Naive thymus-derived CD4-positive, alpha-beta T cell (primary cell): ENCODE data around the gene NCK1. TPM values are rescaled to one million over a fixed set of nuclear protein-coding genes. Genes with fewer than 3 reads are reported as not detected.
"Not testable (repeated sequence)": the region's sequence is repeated elsewhere in the genome, so short reads cannot be mapped to it uniquely, and the experiment has no call there.

Experiments
- ATAC-seq: fragments of 150-1000 bp; cut with Tn5 transposase; 2 replicates; pipeline ENCODE4 v1.10.0; 2021; ENCODE audit warnings: mild to moderate bottlenecking, moderate library complexity
- CTCF ChIA-PET: fragments of 350-600 bp; sonication (Branson Sonifier 250); formaldehyde crosslinking; loops from one replicate; lab custom pipeline; 2021; ENCODE audit warnings: antibody characterized with exemption; lab: Charles Lee
- POLR2A ChIA-PET: fragments of 350-600 bp; sonication (Branson Sonifier 250); formaldehyde crosslinking; loops from one replicate; lab custom pipeline; 2021; ENCODE audit warnings: antibody characterized with exemption, inconsistent platforms; lab: Charles Lee
- DNase-seq, 9 donors: peaks; one replicate each; pipeline versions ENCODE4 v3.0.0 to v3.0.0-alpha.2; 2020 to 2022; ENCODE audit warnings: mixed read lengths in 1 of 9
- H3K27ac ChIP-seq: one replicate; pipeline ENCODE4 v1.7.0; 2013; ENCODE audit warnings: mild to moderate bottlenecking, low read depth, low read length, moderate library complexity
- H3K27me3 ChIP-seq, 2 donors: one replicate each; pipeline ENCODE4 v1.7.0; 2013; ENCODE audit warnings: low read length in 2 of 2, mild to moderate bottlenecking in 2 of 2, moderate library complexity in 2 of 2; ENCODE audit not compliant: control insufficient read depth in 2 of 2, insufficient read depth in 2 of 2
- H3K36me3 ChIP-seq, 3 experiments: 1 replicate in 2 of 3; 2 replicates in 1 of 3; pipeline ENCODE4 v1.7.0; 2013; ENCODE audit warnings: low read length in 3 of 3, mild to moderate bottlenecking in 3 of 3, moderate library complexity in 1 of 3; ENCODE audit not compliant: insufficient read depth in 3 of 3, control insufficient read depth in 2 of 3
- H3K4me1 ChIP-seq, 2 donors: one replicate each; pipeline ENCODE4 v1.7.0; 2013; ENCODE audit warnings: low read length in 2 of 2, mild to moderate bottlenecking in 2 of 2, moderate library complexity in 1 of 2; ENCODE audit not compliant: control insufficient read depth in 2 of 2, insufficient read depth in 2 of 2
- H3K4me3 ChIP-seq: 2 replicates; pipeline ENCODE4 v1.7.0; 2013; ENCODE audit warnings: mild to moderate bottlenecking, low read length
- H3K9me3 ChIP-seq, 3 experiments: 1 replicate in 2 of 3; 2 replicates in 1 of 3; pipeline ENCODE4 v1.7.0; 2013; ENCODE audit warnings: low read length in 3 of 3; ENCODE audit not compliant: control insufficient read depth in 2 of 3
- H3K27ac Mint-ChIP-seq, 9 donors: one replicate each; pipeline ENCODE4 v1.8.0; 2020 to 2022; ENCODE audit warnings: mixed read lengths in 9 of 9, mild to moderate bottlenecking in 8 of 9, moderate library complexity in 5 of 9, inconsistent platforms in 2 of 9
- H3K27me3 Mint-ChIP-seq, 5 donors: one replicate each; pipeline ENCODE4 v1.8.0; 2021 to 2022; ENCODE audit warnings: mixed read lengths in 5 of 5, mild to moderate bottlenecking in 1 of 5
- H3K36me3 Mint-ChIP-seq, 5 donors: one replicate each; pipeline ENCODE4 v1.8.0; 2020 to 2022; ENCODE audit warnings: mixed read lengths in 5 of 5, mild to moderate bottlenecking in 3 of 5, inconsistent platforms in 1 of 5
- H3K4me1 Mint-ChIP-seq, 7 donors: one replicate each; pipeline ENCODE4 v1.8.0; 2020 to 2022; ENCODE audit warnings: mixed read lengths in 7 of 7, mild to moderate bottlenecking in 3 of 7, inconsistent platforms in 1 of 7
- H3K4me3 Mint-ChIP-seq, 10 donors: one replicate each; pipeline ENCODE4 v1.8.0; 2020 to 2022; ENCODE audit warnings: mild to moderate bottlenecking in 10 of 10, mixed read lengths in 10 of 10, moderate library complexity in 6 of 10, inconsistent platforms in 2 of 10
- H3K9me3 Mint-ChIP-seq, 11 donors: one replicate each; pipeline ENCODE4 v1.8.0; 2020 to 2022; ENCODE audit warnings: mixed read lengths in 11 of 11, mild to moderate bottlenecking in 4 of 11, inconsistent platforms in 1 of 11, moderate library complexity in 1 of 11
- intact Hi-C, 2 donors: fragments of 100-400 bp; cut with micrococcal nuclease; formaldehyde crosslinking; loops; one replicate each; pipeline ENCODE4 v1.15.1; 2023
- polyA plus RNA-seq, 2 donors: library from polyadenylated mRNA; unstranded; fragments of 300-500 nt; fragmentation: Illumina TruSeq; gene quantifications; one replicate each; pipeline ENCODE4 v1.2.3, GENCODE V29; 2021
- total RNA-seq, 6 experiments: library from RNA in 5 of 6; stranded (reverse) in 5 of 6; gene quantifications; 1 replicate in 5 of 6; 2 replicates in 1 of 6; pipeline ENCODE4 v1.2.3 and lab custom pipeline; 2021 to 2026

Gene NCK1
- total and polyA plus RNA-seq, 7 experiments from 2014 or later: 39.1 to 59.6 (median 47.3) TPM

DNA sequence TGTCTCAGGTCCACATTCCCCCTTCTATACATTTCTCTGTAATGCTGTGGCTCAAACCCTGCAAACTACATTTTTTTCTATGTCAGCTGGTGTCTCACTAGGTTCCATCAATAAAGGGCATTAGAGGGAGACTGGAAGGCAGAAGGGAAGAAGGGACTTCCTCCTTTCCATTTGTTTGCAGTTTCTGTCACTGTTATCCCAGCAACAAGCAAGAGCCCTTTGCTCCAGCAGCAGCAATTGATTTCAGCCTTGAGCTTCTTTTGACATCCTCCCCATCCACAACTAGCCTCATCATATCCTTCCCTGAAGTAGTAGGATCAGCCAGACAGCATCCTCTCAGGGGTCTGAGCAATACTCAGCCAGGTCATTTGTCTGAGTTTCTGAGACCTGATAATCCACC, 5.3 kb upstream of the NCK1 start:
- Mint-ChIP-seq H3K27me3 (no peaks in the 10 kb centered on the region), H3K36me3 (peaks cover 9 to 33% (median 25%) of the 10 kb centered on the region in 5 donors), H3K9me3 (peaks cover 2 to 14% (median 6%) of the 10 kb centered on the region in 11 donors), H3K4me3 (no peak overlapping the region), H3K4me1 (peaks cover 28 to 50% (median 43%) of the 10 kb centered on the region in 7 donors), H3K27ac (no peak overlapping the region)
- DNase-seq (no peak), ATAC-seq (no peak)
- no peaks in the 10 kb centered on the region for H3K27me3 ChIP-seq
- peaks cover 9 to 11% of the 10 kb centered on the region in 2 donors for H3K4me1 ChIP-seq
- H3K4me3 ChIP-seq: no peak overlapping the region
- H3K36me3 ChIP-seq: no peaks in the 10 kb centered on the region
- POLR2A ChIA-PET: no interaction called here
- intact Hi-C loops: no loop called here
- H3K9me3 ChIP-seq: peaks cover 0 to 5% (median 4%) of the 10 kb centered on the region in 3 experiments
- CTCF ChIA-PET: no interaction called here
- H3K27ac ChIP-seq: no peak overlapping the region

DNA sequence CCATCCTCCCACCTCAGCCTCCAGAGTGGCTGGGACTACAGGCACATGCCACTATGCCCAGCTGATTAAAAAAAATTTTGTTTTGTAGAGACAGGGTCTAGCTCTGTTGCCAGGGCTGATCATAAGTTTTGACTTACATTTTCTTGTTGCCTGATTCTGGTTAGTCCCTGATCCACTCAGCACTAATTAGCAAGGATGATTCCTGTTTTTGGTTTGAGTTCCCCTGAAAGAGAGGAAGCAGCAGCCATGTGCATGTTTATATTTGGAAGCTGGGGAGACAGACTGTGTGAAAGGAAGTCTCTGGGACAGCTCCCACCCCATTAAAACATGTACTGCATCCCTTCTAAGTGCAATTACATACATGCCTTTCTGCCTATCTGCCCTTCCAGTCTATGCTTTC, 3.6 kb upstream of the NCK1 start:
- Mint-ChIP-seq H3K4me1 (peaks cover 23 to 58% (median 46%) of the 10 kb centered on the region in 7 donors), H3K27ac (peak overlapping the region in 1 of 9 donors; percentile 20), H3K36me3 (peaks cover 9 to 33% (median 25%) of the 10 kb centered on the region in 5 donors), H3K4me3 (peak overlapping the region in 4 of 10 donors; percentile 2 to 29 (median 16)), H3K27me3 (no peaks in the 10 kb centered on the region), H3K9me3 (peaks cover 2 to 14% (median 6%) of the 10 kb centered on the region in 11 donors)
- ChIA-PET CTCF (interaction anchor here (0.5 to 1.8 kb wide), 3 partner anchors 26 to 106 kb away, joined by 3 to 6 read pairs (median 3); partner anchors contain the start of gene STAG1), POLR2A (interaction anchor here (6.4 kb wide), 1 partner anchor 105 kb away, joined by 117 read pairs; the partner anchor contains the start of gene STAG1)
- H3K27ac ChIP-seq: no peak overlapping the region
- intact Hi-C loops: no loop called here
- H3K9me3 ChIP-seq: peaks cover 0 to 5% (median 4%) of the 10 kb centered on the region in 3 experiments
- H3K4me3 ChIP-seq: no peak overlapping the region
- H3K36me3 ChIP-seq: peaks cover 0 to 7% (median 0%) of the 10 kb centered on the region in 3 experiments
- H3K4me1 ChIP-seq: peaks cover 15 to 17% of the 10 kb centered on the region in 2 donors
- DNase-seq: no peak
- ATAC-seq: no peak
- no peaks in the 10 kb centered on the region for H3K27me3 ChIP-seq

GRCh38 chr3:136860541-136860940, 1.5 kb upstream of the NCK1 start:
- H3K27ac Mint-ChIP-seq: peak overlapping the region; percentile 93 to 99 (median 97)
- no peak for ATAC-seq
- Histone ChIP-seq H3K36me3 (peaks cover 0 to 7% (median 0%) of the 10 kb centered on the region in 3 experiments), H3K9me3 (peaks cover 0 to 5% (median 4%) of the 10 kb centered on the region in 3 experiments), H3K4me1 (peaks cover 15 to 20% of the 10 kb centered on the region in 2 donors), H3K27ac (peak overlapping the region; percentile 93), H3K4me3 (peak overlapping the region; percentile 85), H3K27me3 (no peaks in the 10 kb centered on the region)
- H3K9me3 Mint-ChIP-seq: peaks cover 2 to 14% (median 5%) of the 10 kb centered on the region in 11 donors
- peaks cover 23 to 72% (median 55%) of the 10 kb centered on the region in 7 donors for H3K4me1 Mint-ChIP-seq
- peak overlapping the region; percentile 91 to 99 (median 94) for H3K4me3 Mint-ChIP-seq
- DNase-seq: peak in 1 of 9 donors; percentile 8
- H3K27me3 Mint-ChIP-seq: no peaks in the 10 kb centered on the region
- H3K36me3 Mint-ChIP-seq: peaks cover 9 to 25% (median 23%) of the 10 kb centered on the region in 5 donors
- intact Hi-C loops: loop anchor here (2.0 to 10.0 kb wide), 5 partner anchors 22 to 783 kb away; no protein-coding TSS in a partner anchor
- ChIA-PET POLR2A (interaction anchor here (0.8 to 6.4 kb wide), 7 partner anchors 24 to 665 kb away, joined by 3 to 117 read pairs (median 14); partner anchors contain the start of genes MSL2 and STAG1), CTCF (interaction anchor here (2.1 to 3.6 kb wide), 2 partner anchors 108 to 153 kb away, joined by 8 to 32 read pairs; partner anchors contain the start of gene STAG1)

GRCh38 chr3:136862617-136863322, 762 bp downstream of the NCK1 start:
- ChIA-PET CTCF (interaction anchor here (2.1 to 3.6 kb wide), 2 partner anchors 110 to 151 kb away, joined by 8 to 32 read pairs; partner anchors contain the start of gene STAG1), POLR2A (interaction anchor here (0.6 to 6.4 kb wide), 12 partner anchors 12 to 667 kb away, joined by 3 to 117 read pairs (median 10); partner anchors contain the start of genes MSL2 and STAG1)
- peaks cover 7 to 18% (median 15%) of the 10 kb centered on the region in 5 donors for H3K36me3 Mint-ChIP-seq
- peaks cover 0 to 7% (median 0%) of the 10 kb centered on the region in 3 experiments for H3K36me3 ChIP-seq
- H3K27me3 Mint-ChIP-seq: no peaks in the 10 kb centered on the region
- ATAC-seq (peak; percentile 2), DNase-seq (peak in 4 of 9 donors; percentile 5 to 54 (median 26))
- H3K4me3 ChIP-seq: peak overlapping the region; percentile 85
- H3K27ac Mint-ChIP-seq: peak overlapping the region; percentile 93 to 99 (median 97)
- no peaks in the 10 kb centered on the region for H3K9me3 ChIP-seq
- intact Hi-C loops: loop anchor here (1.0 to 10.0 kb wide), 17 partner anchors 23 to 787 kb away; partner anchors contain the start of genes MSL2 (in 2 of the 2), PCCB (in 2 of the 2) and STAG1 (in 2 of the 2)
- peak overlapping the region; percentile 91 to 99 (median 94) for H3K4me3 Mint-ChIP-seq
- peaks cover 37 to 79% (median 66%) of the 10 kb centered on the region in 7 donors for H3K4me1 Mint-ChIP-seq
- H3K27me3 ChIP-seq: no peaks in the 10 kb centered on the region
- peaks cover 20 to 25% of the 10 kb centered on the region in 2 donors for H3K4me1 ChIP-seq
- H3K27ac ChIP-seq: peak overlapping the region; percentile 93
- H3K9me3 Mint-ChIP-seq: peaks cover 0 to 4% (median 0%) of the 10 kb centered on the region in 11 donors

DNA sequence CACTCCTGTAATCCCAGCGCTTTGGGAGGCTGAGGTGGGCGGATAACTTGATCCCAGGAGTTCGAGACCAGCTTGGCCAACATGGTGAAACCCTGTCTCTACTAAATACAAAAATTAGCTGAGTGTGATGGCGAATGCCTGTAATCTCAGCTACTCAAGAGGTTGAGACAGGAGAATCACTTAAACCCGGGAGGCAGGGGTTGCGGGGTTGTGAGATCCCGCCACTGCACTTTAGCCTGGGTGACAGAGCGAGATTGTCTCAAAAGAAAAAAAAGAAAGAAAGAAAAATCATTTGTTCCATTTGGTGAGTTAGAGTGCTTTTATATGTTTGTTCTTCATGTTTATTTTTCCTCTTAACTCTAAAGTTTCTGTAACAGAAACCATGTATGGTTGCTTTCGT, 7.3 kb downstream of the NCK1 start:
- ChIA-PET CTCF (interaction anchor here (0.6 kb wide), 1 partner anchor 324 kb away, joined by 7 read pairs; no protein-coding TSS in a partner anchor), POLR2A (no interaction called here)
- H3K36me3 Mint-ChIP-seq: peaks cover 24 to 53% (median 49%) of the 10 kb centered on the region in 5 donors
- intact Hi-C loops: loop anchor here in 1 of 2 donors (10.0 kb wide), 1 partner anchor 474 kb away; no protein-coding TSS in a partner anchor
- H3K27me3 ChIP-seq: no peaks in the 10 kb centered on the region
- H3K36me3 ChIP-seq: peaks cover 0 to 16% (median 0%) of the 10 kb centered on the region in 3 experiments
- H3K4me3 ChIP-seq: no peak overlapping the region
- H3K27ac ChIP-seq: no peak overlapping the region
- DNase-seq: no peak
- H3K4me3 Mint-ChIP-seq: peak overlapping the region in 3 of 10 donors; percentile 14 to 75 (median 34)
- no peak for ATAC-seq
- H3K4me1 ChIP-seq: peaks cover 2 to 20% of the 10 kb centered on the region in 2 donors
- no peak overlapping the region for H3K27ac Mint-ChIP-seq
- no peaks in the 10 kb centered on the region for H3K9me3 ChIP-seq
- no peaks in the 10 kb centered on the region for H3K27me3 Mint-ChIP-seq
- H3K9me3 Mint-ChIP-seq: peaks cover 0 to 15% (median 6%) of the 10 kb centered on the region in 11 donors
- H3K4me1 Mint-ChIP-seq: peaks cover 35 to 87% (median 73%) of the 10 kb centered on the region in 7 donors

DNA sequence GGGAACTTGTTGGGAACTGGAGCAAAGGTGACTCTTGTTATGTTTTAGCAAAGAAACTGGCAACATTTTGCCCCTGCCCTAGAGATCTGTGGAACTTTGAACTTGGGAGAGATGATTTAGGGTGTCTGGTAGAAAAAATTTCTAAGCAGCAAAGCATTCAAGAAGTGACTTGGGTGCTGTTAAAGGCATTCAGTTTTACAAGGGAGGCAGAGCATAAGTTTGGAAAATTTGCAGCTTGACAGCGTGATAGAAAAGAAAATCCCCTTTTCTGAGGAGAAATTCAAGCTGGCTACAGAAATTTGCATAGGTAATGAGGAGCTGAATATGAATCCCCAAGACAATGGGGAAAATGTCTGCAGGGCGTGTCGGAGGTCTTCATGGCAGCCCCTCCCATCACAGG, 10.2 kb downstream of the NCK1 start:
- Mint-ChIP-seq H3K36me3 (peaks cover 21 to 57% (median 50%) of the 10 kb centered on the region in 5 donors), H3K4me3 (peak overlapping the region in 5 of 10 donors; percentile 0 to 58 (median 36)), H3K9me3 (peaks cover 0 to 15% (median 6%) of the 10 kb centered on the region in 11 donors), H3K4me1 (peaks cover 21 to 84% (median 74%) of the 10 kb centered on the region in 7 donors), H3K27ac (peak overlapping the region in 3 of 9 donors; percentile 9 to 32 (median 25))
- intact Hi-C loops, H3K4me1 ChIP-seq, POLR2A ChIA-PET, CTCF ChIA-PET, H3K27ac ChIP-seq, H3K27me3 Mint-ChIP-seq, H3K9me3 ChIP-seq, DNase-seq, H3K27me3 ChIP-seq, H3K4me3 ChIP-seq, ATAC-seq: not testable (repeated sequence)
- peaks cover 0 to 16% (median 0%) of the 10 kb centered on the region in 3 experiments for H3K36me3 ChIP-seq
